Tibial nerve (tissue), 4 donors: ENCODE results near the gene ANO9. TPM values are rescaled to one million over a fixed set of nuclear protein-coding genes. Genes with fewer than 3 reads are reported as not detected.

Source experiments
- DNase-seq, 2 donors: peaks; one replicate each; pipeline ENCODE4 v3.0.0-alpha.2; 2019; ENCODE audit warnings: low spot score in 2 of 2
- H3K27ac ChIP-seq, 4 donors: fragments of 200-600 bp; sonication (generic) in 3 of 4; one replicate each; pipeline ENCODE4 v1.5.1; 2017 to 2019; ENCODE audit warnings: mild to moderate bottlenecking in 1 of 4
- H3K27me3 ChIP-seq, 2 donors: fragments of 200-600 bp; sonication (generic) in 1 of 2; one replicate each; pipeline versions ENCODE4 v1.5.1 to v1.6.0; 2017 to 2019
- H3K36me3 ChIP-seq, 3 donors: fragments of 200-600 bp; sonication (generic); one replicate each; pipeline ENCODE4 v1.5.1; 2018 to 2019
- H3K4me1 ChIP-seq, 4 donors: fragments of 200-600 bp; sonication (generic) in 3 of 4; one replicate each; pipeline ENCODE4 v1.5.1; 2017 to 2019
- H3K4me3 ChIP-seq, 4 donors: fragments of 200-600 bp; sonication (generic) in 3 of 4; one replicate each; pipeline ENCODE4 v1.5.1; 2017 to 2019; ENCODE audit warnings: mild to moderate bottlenecking in 1 of 4, moderate library complexity in 1 of 4
- H3K9me3 ChIP-seq, 4 donors: fragments of 200-600 bp; sonication (generic) in 3 of 4; one replicate each; pipeline ENCODE4 v1.5.1; 2017 to 2019
- CTCF ChIP-seq, 5 experiments: fragments of 200-600 bp in 3 of 5; fragments of 450-650 bp in 2 of 5; sonication (generic) in 3 of 5; IDR thresholded peaks; one replicate each; pipeline ENCODE4 v1.5.1; 2016 to 2019; ENCODE audit warnings: antibody characterized with exemption in 5 of 5, mild to moderate bottlenecking in 3 of 5, moderate library complexity in 2 of 5
- EP300 ChIP-seq, 2 donors: sonication (generic); formaldehyde crosslinking; IDR thresholded peaks; one replicate each; pipeline ENCODE4 v1.6.1; 2017; ENCODE audit warnings: antibody characterized with exemption in 2 of 2, mild to moderate bottlenecking in 1 of 2
- POLR2A ChIP-seq, 2 donors: fragments of 450-650 bp; IDR thresholded peaks; one replicate each; pipeline ENCODE4 v1.6.1; 2017; ENCODE audit warnings: antibody characterized with exemption in 2 of 2, mild to moderate bottlenecking in 2 of 2, moderate library complexity in 2 of 2
- WGBS, 2 donors: methylation state at CpG; one replicate each; pipeline ENCODE4 v1.1.5; 2018; 5-methylcytosine and 5-hydroxymethylcytosine counted together
- total RNA-seq, 4 donors: library from RNA; depleted of rRNA; stranded (reverse); fragments of >200 nt; gene quantifications; one replicate each; pipeline ENCODE4 v1.1.0, GENCODE V29; 2016

The ANO9 gene
- total RNA-seq, 4 donors from 2014 or later = 0.78 to 0.90 (median 0.87) TPM; not detected in 1

- WGBS, 2 donors = 81 to 93% methylated on average over 8 to 13 of the region's 16 CpGs
- TF ChIP-seq POLR2A (IDR thresholded peaks at IDR 0.05) = no peak
- no peak for TF ChIP-seq EP300 (IDR thresholded peaks at IDR 0.05)
- no peak for TF ChIP-seq CTCF (IDR thresholded peaks at IDR 0.05)
- no peak for DNase-seq
Measured at GRCh38 chr11:384511-384910, 57.3 kb downstream of the ANO9 start.

GRCh38 chr11:383431-383830 lies 58.4 kb downstream of the ANO9 start:
- TF ChIP-seq EP300 (IDR thresholded peaks at IDR 0.05) (no peak), CTCF (IDR thresholded peaks at IDR 0.05) (no peak), POLR2A (IDR thresholded peaks at IDR 0.05) (no peak)
- Histone ChIP-seq H3K36me3 (peaks cover 0 to 27% (median 0%) of the 10 kb centered on the region in 3 donors), H3K4me3 (no peak overlapping the region), H3K27ac (no peak overlapping the region), H3K4me1 (no peaks in the 10 kb centered on the region), H3K27me3 (no peaks in the 10 kb centered on the region), H3K9me3 (peaks cover 0 to 15% (median 0%) of the 10 kb centered on the region in 4 donors)
- DNase-seq = no peak
- WGBS, 2 donors = 76 to 84% methylated on average over 14 of the region's 14 CpGs

More at GRCh38 chr11:384511-384910, 57.3 kb downstream of the ANO9 start:
- H3K36me3 ChIP-seq = peaks cover 0 to 16% (median 0%) of the 10 kb centered on the region in 3 donors
- no peaks in the 10 kb centered on the region for H3K27me3 ChIP-seq
- H3K9me3 ChIP-seq = peaks cover 0 to 15% (median 0%) of the 10 kb centered on the region in 4 donors
- no peaks in the 10 kb centered on the region for H3K4me1 ChIP-seq
- no peak overlapping the region for H3K27ac ChIP-seq
- H3K4me3 ChIP-seq = no peak overlapping the region

- Histone ChIP-seq H3K36me3 (peaks cover 0 to 39% (median 0%) of the 10 kb centered on the region in 3 donors), H3K4me1 (no peaks in the 10 kb centered on the region), H3K27ac (no peak overlapping the region), H3K4me3 (no peak overlapping the region), H3K9me3 (peaks cover 0 to 15% (median 0%) of the 10 kb centered on the region in 4 donors), H3K27me3 (no peaks in the 10 kb centered on the region)
- DNase-seq = no peak
- no peak for TF ChIP-seq EP300 (IDR thresholded peaks at IDR 0.05)
- TF ChIP-seq POLR2A (IDR thresholded peaks at IDR 0.05) = no peak
- no peak for TF ChIP-seq CTCF (IDR thresholded peaks at IDR 0.05)
- 66 to 76% methylated on average over 10 of the region's 11 CpGs for WGBS, 2 donors
Measured at GRCh38 chr11:382081-382629, 59.7 kb downstream of the ANO9 start.

GRCh38 chr11:381501-382072 lies 60.2 kb downstream of the ANO9 start:
- no peaks in the 10 kb centered on the region for H3K27me3 ChIP-seq
- WGBS, 2 donors = 71 to 77% methylated on average over 15 to 21 of the region's 35 CpGs
- peaks cover 0 to 10% (median 0%) of the 10 kb centered on the region in 4 donors for H3K9me3 ChIP-seq
- no peaks in the 10 kb centered on the region for H3K4me1 ChIP-seq
- TF ChIP-seq POLR2A (IDR thresholded peaks at IDR 0.05) (no peak), EP300 (IDR thresholded peaks at IDR 0.05) (no peak), CTCF (IDR thresholded peaks at IDR 0.05) (no peak)
- DNase-seq = no peak
- H3K27ac ChIP-seq = no peak overlapping the region
- H3K4me3 ChIP-seq = no peak overlapping the region
- H3K36me3 ChIP-seq = peaks cover 0 to 45% (median 0%) of the 10 kb centered on the region in 3 donors

- Histone ChIP-seq H3K4me3 (no peak overlapping the region), H3K4me1 (no peaks in the 10 kb centered on the region)
- 89 to 90% methylated on average over 11 to 14 of the region's 14 CpGs for WGBS, 2 donors
Measured at GRCh38 chr11:380996-381395, 60.8 kb downstream of the ANO9 start.

More at GRCh38 chr11:380996-381395, 60.8 kb downstream of the ANO9 start:
- H3K36me3 ChIP-seq = peaks cover 0 to 51% (median 0%) of the 10 kb centered on the region in 3 donors
- no peak for DNase-seq
- no peaks in the 10 kb centered on the region for H3K27me3 ChIP-seq
- peaks cover 0 to 4% (median 0%) of the 10 kb centered on the region in 4 donors for H3K9me3 ChIP-seq
- TF ChIP-seq EP300 (IDR thresholded peaks at IDR 0.05) (no peak), POLR2A (IDR thresholded peaks at IDR 0.05) (no peak), CTCF (IDR thresholded peaks at IDR 0.05) (no peak)
- H3K27ac ChIP-seq = no peak overlapping the region
